ENCODE data around the gene MTMR12. TPM values are rescaled to one million over a fixed set of nuclear protein-coding genes. Genes with fewer than 3 reads are reported as not detected.
"Not testable (repeated sequence)": the region's sequence is repeated elsewhere in the genome, so short reads cannot be mapped to it uniquely, and the experiment has no call there.

MTMR12 gene
- total and polyA plus RNA-seq, 4 donors, result 8.8 to 37.8 (median 23.9) TPM

GRCh38 chr5:32299059-32299677 lies 13.6 kb downstream of the MTMR12 start:
- no peaks in the 10 kb centered on the region for H3K27me3 ChIP-seq (ENCODE audit: control insufficient read depth in 1 of 2, insufficient read depth in 2 of 2, low read length in 1 of 2)
- H3K4me1 ChIP-seq (ENCODE audit: control insufficient read depth in 1 of 2, insufficient read depth in 2 of 2, low read length in 2 of 2), result no peaks in the 10 kb centered on the region
- H3K27ac ChIP-seq (ENCODE audit: low read depth in 1 of 2, low read length in 2 of 2), result no peak overlapping the region
- ATAC-seq (ENCODE audit: low FRiP score) (no peak), DNase-seq (no peak)
- no peaks in the 10 kb centered on the region for H3K36me3 ChIP-seq (ENCODE audit: control insufficient read depth in 1 of 2, insufficient read depth in 2 of 2, low read length in 1 of 2)
- no peaks in the 10 kb centered on the region for H3K9me3 ChIP-seq (ENCODE audit: control insufficient read depth, low read length)
- intact Hi-C loops (cut with DNase I), result no loop called here
- no peak overlapping the region for H3K4me3 ChIP-seq (ENCODE audit: low read length in 2 of 2)
- WGBS, 2 donors, result 90 to 94% methylated on average over 4 of the region's 4 CpGs

DNA sequence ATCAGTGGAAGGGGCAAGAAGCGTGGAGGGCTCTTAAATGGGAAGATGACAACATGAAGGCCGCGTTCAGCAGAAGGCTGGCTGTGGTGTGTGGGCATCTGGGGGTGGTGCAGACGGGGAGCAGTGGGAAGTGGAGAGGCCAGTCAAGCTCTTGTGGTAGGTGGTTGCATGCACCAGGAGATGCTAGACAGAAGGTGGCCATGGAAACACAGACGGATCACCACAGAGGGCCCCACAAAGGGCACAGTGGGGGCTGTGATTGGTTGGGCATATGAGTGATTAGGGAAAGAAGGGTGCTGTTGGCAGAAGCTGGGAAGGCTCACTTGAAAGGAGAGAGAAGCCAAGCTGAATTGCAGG lies 14.7 kb downstream of the MTMR12 start:
- 92 to 94% methylated on average over 5 of the region's 5 CpGs for WGBS, 2 donors
- Histone ChIP-seq H3K4me1 (ENCODE audit: control insufficient read depth in 1 of 2, insufficient read depth in 2 of 2, low read length in 2 of 2) (no peaks in the 10 kb centered on the region), H3K9me3 (ENCODE audit: control insufficient read depth, low read length) (no peaks in the 10 kb centered on the region), H3K27ac (ENCODE audit: low read depth in 1 of 2, low read length in 2 of 2) (no peak overlapping the region), H3K4me3 (ENCODE audit: low read length in 2 of 2) (no peak overlapping the region), H3K27me3 (ENCODE audit: control insufficient read depth in 1 of 2, insufficient read depth in 2 of 2, low read length in 1 of 2) (no peaks in the 10 kb centered on the region), H3K36me3 (ENCODE audit: control insufficient read depth in 1 of 2, insufficient read depth in 2 of 2, low read length in 1 of 2) (no peaks in the 10 kb centered on the region)
- intact Hi-C loops (cut with DNase I), result no loop called here
- DNase-seq (no peak), ATAC-seq (ENCODE audit: low FRiP score) (no peak)

DNA sequence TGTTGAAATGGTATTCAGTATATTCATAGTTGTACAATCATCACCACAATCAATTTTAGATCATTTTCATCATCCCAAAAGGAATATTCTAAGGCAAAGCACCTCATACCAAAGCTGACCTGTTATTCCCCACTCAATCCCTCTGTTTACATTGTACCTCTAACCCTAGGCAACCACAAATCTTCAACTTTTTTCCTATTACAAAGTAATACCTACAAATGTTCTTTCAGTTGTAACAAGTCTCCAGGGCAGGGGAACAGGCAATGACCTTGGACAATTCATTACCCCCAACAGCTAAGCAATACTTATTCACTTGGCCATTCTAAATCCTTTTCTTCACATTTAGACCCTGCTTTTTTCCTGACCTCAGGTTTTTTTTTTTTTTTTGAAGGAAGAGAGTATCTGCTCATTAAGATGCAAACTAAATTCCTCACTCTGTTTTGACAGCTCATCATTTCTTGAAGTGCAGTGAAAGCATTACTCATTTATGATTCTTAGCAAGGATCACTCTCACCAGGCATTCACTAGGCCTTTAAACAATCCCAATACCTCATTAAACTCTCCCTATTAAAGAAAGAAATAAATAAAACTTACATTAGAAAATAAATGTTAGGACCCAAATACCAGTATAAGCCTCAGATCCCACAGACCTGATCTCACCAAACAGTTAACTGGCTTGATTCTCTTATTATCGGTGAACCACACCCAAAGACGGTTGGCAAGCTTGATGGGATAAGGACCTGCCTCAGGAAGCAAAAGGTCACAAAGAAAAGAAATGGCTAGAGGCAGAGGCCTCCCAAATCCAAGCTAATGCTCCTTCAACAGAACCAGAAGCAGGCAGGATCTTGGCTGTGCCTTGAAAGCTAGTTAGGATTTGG lies 15.3 kb downstream of the MTMR12 start:
- WGBS, 2 donors, result 76 to 91% methylated on average over 2 of the region's 2 CpGs
- no peak for DNase-seq
- H3K27me3 ChIP-seq (ENCODE audit: control insufficient read depth in 1 of 2, insufficient read depth in 2 of 2, low read length in 1 of 2), result no peaks in the 10 kb centered on the region
- no peaks in the 10 kb centered on the region for H3K9me3 ChIP-seq (ENCODE audit: control insufficient read depth, low read length)
- intact Hi-C loops (cut with DNase I), result no loop called here
- H3K4me1 ChIP-seq (ENCODE audit: control insufficient read depth in 1 of 2, insufficient read depth in 2 of 2, low read length in 2 of 2), result no peaks in the 10 kb centered on the region
- no peak overlapping the region for H3K4me3 ChIP-seq (ENCODE audit: low read length in 2 of 2)
- no peak overlapping the region for H3K27ac ChIP-seq (ENCODE audit: low read depth in 1 of 2, low read length in 2 of 2)
- H3K36me3 ChIP-seq (ENCODE audit: control insufficient read depth in 1 of 2, insufficient read depth in 2 of 2, low read length in 1 of 2), result no peaks in the 10 kb centered on the region
- no peak for ATAC-seq (ENCODE audit: low FRiP score)

- H3K9me3 ChIP-seq (ENCODE audit: control insufficient read depth, low read length); H3K27ac ChIP-seq (ENCODE audit: low read depth in 1 of 2, low read length in 2 of 2); ATAC-seq (ENCODE audit: low FRiP score); H3K36me3 ChIP-seq (ENCODE audit: control insufficient read depth in 1 of 2, insufficient read depth in 2 of 2, low read length in 1 of 2); H3K4me1 ChIP-seq (ENCODE audit: control insufficient read depth in 1 of 2, insufficient read depth in 2 of 2, low read length in 2 of 2); DNase-seq; H3K4me3 ChIP-seq (ENCODE audit: low read length in 2 of 2); H3K27me3 ChIP-seq (ENCODE audit: control insufficient read depth in 1 of 2, insufficient read depth in 2 of 2, low read length in 1 of 2); intact Hi-C loops (cut with DNase I): not testable (repeated sequence)
- WGBS, 2 donors, result 65 to 68% methylated on average over 9 of the region's 9 CpGs
Measured at GRCh38 chr5:32295966-32296772, 16.6 kb downstream of the MTMR12 start.

DNA sequence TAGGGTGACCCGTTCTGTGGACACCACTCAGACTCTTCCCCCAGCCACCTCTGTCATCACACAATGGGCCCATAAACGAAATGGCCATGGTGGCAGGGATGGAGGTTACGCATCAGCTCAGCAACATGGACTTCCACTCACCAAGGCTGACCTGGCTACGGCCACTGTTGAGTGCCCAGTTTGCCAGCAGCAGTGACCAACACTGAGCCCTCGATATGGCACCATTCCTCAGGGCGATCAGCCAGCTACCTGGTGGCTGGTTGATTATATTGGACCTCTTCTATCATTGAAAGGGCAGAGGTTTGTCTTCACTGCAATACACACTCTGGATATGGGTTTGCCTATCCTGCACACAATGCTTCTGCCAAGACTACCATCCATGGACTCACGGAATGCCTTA lies 21.1 kb downstream of the MTMR12 start:
- Histone ChIP-seq H3K4me1 (ENCODE audit: control insufficient read depth in 1 of 2, insufficient read depth in 2 of 2, low read length in 2 of 2) (no peaks in the 10 kb centered on the region), H3K27ac (ENCODE audit: low read depth in 1 of 2, low read length in 2 of 2) (no peak overlapping the region), H3K4me3 (ENCODE audit: low read length in 2 of 2) (no peak overlapping the region), H3K9me3 (ENCODE audit: control insufficient read depth, low read length) (no peaks in the 10 kb centered on the region), H3K27me3 (ENCODE audit: control insufficient read depth in 1 of 2, insufficient read depth in 2 of 2, low read length in 1 of 2) (no peaks in the 10 kb centered on the region), H3K36me3 (ENCODE audit: control insufficient read depth in 1 of 2, insufficient read depth in 2 of 2, low read length in 1 of 2) (no peaks in the 10 kb centered on the region)
- ATAC-seq (ENCODE audit: low FRiP score) (no peak), DNase-seq (no peak)
- 94 to 98% methylated on average over 7 of the region's 7 CpGs for WGBS, 2 donors
- intact Hi-C loops (cut with DNase I), result no loop called here

- H3K27ac ChIP-seq (ENCODE audit: low read depth in 1 of 2, low read length in 2 of 2), result no peak overlapping the region
- WGBS, 2 donors, result 97% methylated on average over 5 of the region's 5 CpGs
- intact Hi-C loops (cut with DNase I), result no loop called here
- no peaks in the 10 kb centered on the region for H3K4me1 ChIP-seq (ENCODE audit: control insufficient read depth in 1 of 2, insufficient read depth in 2 of 2, low read length in 2 of 2)
- ATAC-seq (ENCODE audit: low FRiP score), result no peak
- no peak for DNase-seq
- H3K4me3 ChIP-seq (ENCODE audit: low read length in 2 of 2), result no peak overlapping the region
- no peaks in the 10 kb centered on the region for H3K9me3 ChIP-seq (ENCODE audit: control insufficient read depth, low read length)
- H3K36me3 ChIP-seq (ENCODE audit: control insufficient read depth in 1 of 2, insufficient read depth in 2 of 2, low read length in 1 of 2), result no peaks in the 10 kb centered on the region
- no peaks in the 10 kb centered on the region for H3K27me3 ChIP-seq (ENCODE audit: control insufficient read depth in 1 of 2, insufficient read depth in 2 of 2, low read length in 1 of 2)
Measured at GRCh38 chr5:32290922-32291321, 21.8 kb downstream of the MTMR12 start.

DNA sequence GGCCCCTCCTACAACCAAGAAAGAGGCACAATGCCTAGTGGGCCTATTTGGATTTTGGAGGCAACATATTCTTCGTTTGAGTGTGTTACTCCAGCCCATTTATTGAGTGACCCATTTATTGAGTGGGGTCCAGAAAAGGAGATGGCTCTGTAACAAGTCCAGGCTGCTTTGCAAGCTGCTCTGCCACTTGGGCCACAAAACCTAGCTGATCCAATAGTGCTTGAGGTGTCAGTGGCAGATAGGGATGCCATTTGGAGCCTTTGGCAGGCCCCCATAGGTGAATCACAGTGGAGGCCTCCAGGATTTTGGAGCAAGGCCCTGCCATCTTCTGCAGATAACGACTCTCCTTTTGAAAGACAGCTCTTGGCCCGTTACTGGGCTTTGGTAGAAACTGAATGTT lies 22.2 kb downstream of the MTMR12 start:
- H3K27me3 ChIP-seq (ENCODE audit: control insufficient read depth in 1 of 2, insufficient read depth in 2 of 2, low read length in 1 of 2); intact Hi-C loops (cut with DNase I); H3K4me1 ChIP-seq (ENCODE audit: control insufficient read depth in 1 of 2, insufficient read depth in 2 of 2, low read length in 2 of 2); H3K27ac ChIP-seq (ENCODE audit: low read depth in 1 of 2, low read length in 2 of 2); DNase-seq; H3K36me3 ChIP-seq (ENCODE audit: control insufficient read depth in 1 of 2, insufficient read depth in 2 of 2, low read length in 1 of 2); ATAC-seq (ENCODE audit: low FRiP score); H3K9me3 ChIP-seq (ENCODE audit: control insufficient read depth, low read length); H3K4me3 ChIP-seq (ENCODE audit: low read length in 2 of 2): not testable (repeated sequence)
- WGBS, 2 donors, result 96 to 98% methylated on average over 3 of the region's 3 CpGs

- H3K36me3 ChIP-seq (ENCODE audit: control insufficient read depth in 1 of 2, insufficient read depth in 2 of 2, low read length in 1 of 2); intact Hi-C loops (cut with DNase I); H3K27me3 ChIP-seq (ENCODE audit: control insufficient read depth in 1 of 2, insufficient read depth in 2 of 2, low read length in 1 of 2); H3K9me3 ChIP-seq (ENCODE audit: control insufficient read depth, low read length); H3K4me3 ChIP-seq (ENCODE audit: low read length in 2 of 2); DNase-seq; ATAC-seq (ENCODE audit: low FRiP score); H3K27ac ChIP-seq (ENCODE audit: low read depth in 1 of 2, low read length in 2 of 2); H3K4me1 ChIP-seq (ENCODE audit: control insufficient read depth in 1 of 2, insufficient read depth in 2 of 2, low read length in 2 of 2): not testable (repeated sequence)
- WGBS, 2 donors, result 97 to 98% methylated on average over 1 of the region's 1 CpG
Measured at GRCh38 chr5:32289986-32290385, 22.8 kb downstream of the MTMR12 start.

All from aorta (tissue), 5 donors.